Measurements from ENCODE around the gene YWHAH.

Gene YWHAH

GRCh38 chr22:31983911-31984656 is 39.7 kb downstream of the YWHAH start:
- DNase-seq, result no peak

- DNase-seq, result no peak
These were observed 42.9 kb downstream of the YWHAH start for GRCh38 chr22:31987218-31987617.

DNA sequence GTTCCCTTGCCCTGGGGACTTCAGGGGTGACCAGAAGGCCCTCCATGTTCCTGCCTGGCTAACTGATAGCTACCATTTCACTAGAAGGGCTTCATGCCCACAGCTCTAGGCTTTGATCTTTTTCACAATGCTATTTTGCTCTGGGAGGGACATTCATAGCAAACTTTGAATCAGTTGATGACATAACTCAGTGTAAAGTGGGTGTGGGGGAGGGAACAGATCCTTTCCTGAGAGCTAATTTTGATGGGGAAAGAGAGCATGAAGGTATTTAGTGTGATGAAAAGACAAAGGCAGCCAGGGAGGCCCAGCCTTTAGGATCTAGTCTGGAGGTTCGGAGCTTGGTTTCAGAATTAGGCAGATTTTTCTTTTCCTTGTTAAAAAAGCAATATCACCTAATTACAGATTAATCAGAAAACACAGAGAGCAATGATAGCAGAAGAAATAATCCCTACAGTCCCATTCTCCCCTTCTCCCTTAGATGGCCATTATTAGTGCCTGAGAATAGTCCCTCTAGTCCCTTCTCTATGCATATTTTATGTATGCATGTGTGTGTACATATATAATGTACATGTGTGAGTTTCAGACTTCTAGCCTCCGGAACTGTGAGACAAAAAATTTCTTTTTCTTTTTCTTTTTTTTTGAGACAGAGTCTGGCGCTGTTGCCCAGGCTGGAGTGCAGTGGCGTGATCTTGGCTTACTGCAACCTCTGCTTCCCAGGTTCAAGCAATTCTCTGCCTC is 46.9 kb downstream of the YWHAH start:
- DNase-seq, result no peak

DNA sequence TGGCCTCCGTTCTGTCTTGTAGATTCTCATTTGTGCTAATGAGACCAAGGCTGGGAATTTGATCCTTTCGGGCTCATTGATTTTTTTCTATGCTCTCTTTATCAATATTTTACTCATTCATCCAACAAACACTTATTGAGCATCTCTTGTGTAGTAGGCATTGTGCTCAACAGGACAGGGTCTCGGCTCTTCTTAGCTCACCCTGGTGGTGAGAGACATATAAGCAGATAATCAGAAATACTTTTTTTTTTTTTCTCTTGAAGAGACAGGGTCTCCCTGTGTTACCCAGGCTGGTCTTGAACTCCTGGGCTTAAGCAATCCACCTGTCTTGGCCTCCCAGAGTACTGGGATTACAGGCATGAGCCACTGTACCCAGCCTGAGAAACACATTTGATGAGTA is 50.7 kb downstream of the YWHAH start:
- no peak for DNase-seq

DNA sequence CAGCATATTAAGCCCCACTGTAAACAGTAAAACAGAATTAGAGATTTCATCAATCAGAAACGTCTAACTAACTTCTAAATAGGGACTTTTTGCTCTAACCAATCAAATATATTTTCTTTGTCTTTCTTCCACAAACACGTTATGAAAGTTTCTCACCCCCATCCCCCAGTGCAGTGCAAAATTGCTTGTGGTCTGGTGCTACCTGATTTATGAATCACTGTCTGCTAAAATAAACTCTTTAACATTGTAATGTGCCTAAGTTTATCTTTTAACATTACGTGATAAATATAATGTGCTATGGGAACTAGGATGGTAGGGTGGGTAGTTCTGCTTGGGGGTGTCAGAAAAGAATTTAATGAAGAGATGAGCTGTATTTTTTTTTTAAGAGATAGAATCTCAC is 51.5 kb downstream of the YWHAH start:
- no peak for DNase-seq

DNA sequence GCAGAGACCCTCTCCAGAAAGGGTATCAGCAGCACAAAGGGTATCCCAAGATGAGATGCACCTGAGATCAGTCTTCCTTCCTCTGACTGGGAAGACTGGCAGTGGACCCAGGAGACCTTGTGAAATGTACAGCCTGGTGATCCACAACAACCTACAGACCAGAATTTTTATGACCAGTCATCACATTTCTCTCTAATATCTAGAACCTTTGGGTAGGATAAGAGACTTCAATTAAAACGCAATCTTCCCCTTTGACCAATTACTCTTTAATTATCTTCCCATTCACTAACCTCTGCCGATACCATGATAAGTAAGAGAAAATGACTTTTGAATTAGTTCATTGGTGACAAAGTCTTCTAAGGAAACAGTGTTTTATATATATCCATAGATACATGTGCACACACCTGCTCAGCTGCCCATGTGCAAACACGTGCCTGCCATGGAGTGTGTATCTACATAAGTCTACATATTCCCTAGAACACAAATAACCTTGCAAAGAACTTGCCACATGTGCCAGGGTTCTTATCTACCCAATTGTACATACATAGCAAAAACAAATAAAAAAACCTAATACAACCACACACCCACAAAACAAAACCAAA is 54.5 kb downstream of the YWHAH start:
- DNase-seq, result no peak

DNA sequence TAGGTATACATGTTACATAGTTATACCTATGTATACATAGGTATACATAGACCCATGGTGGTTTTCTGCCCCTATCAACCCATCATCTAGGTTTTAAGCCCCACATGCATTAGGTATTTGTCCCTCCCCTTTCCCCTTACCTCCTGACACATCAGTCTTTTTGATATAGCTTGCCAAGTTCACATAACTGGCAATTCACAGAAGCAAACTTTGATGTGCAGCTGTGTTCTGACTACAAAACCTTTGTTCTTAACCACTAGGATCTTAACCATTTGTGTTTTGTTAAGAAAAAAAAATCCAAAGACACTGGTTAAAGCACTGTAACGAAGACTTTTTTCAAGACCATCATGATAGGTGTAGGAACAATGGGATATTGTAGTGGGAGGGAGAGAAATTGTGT is 55.8 kb downstream of the YWHAH start:
- DNase-seq, result no peak

- DNase-seq, result no peak
These were observed 61.1 kb downstream of the YWHAH start for GRCh38 chr22:32005453-32005852.

Data from MV-4-11 (cell line).